Astrocyte of the cerebellum (primary cell): ENCODE data around the gene SLC22A25.
"Not testable (repeated sequence)": the region's sequence is repeated elsewhere in the genome, so short reads cannot be mapped to it uniquely, and the experiment has no call there.

ENCODE experiments used
- DNase-seq: peaks from one replicate; pipeline ENCODE4 v3.0.0-alpha.2; 2011; ENCODE audit warnings: low read depth
- H3K4me3 ChIP-seq: 2 replicates; pipeline ENCODE4 v1.5.1; 2011; ENCODE audit warnings: mild to moderate bottlenecking, low read depth, low read length, moderate library complexity
- in situ Hi-C: cut with HindIII; loops from 2 replicates; pipeline ENCODE4 v1.10.0; 2017; ENCODE audit warnings: low sequenced_read_pairs
- TF ChIP-seq, protein P1 (sequence below): IDR thresholded peaks from 2 replicates; pipeline ENCODE4 v1.5.1; 2012; ENCODE audit warnings: low read length, low read depth, moderate library complexity, mild to moderate bottlenecking; ENCODE audit errors: missing control alignments

Gene SLC22A25

DNA sequence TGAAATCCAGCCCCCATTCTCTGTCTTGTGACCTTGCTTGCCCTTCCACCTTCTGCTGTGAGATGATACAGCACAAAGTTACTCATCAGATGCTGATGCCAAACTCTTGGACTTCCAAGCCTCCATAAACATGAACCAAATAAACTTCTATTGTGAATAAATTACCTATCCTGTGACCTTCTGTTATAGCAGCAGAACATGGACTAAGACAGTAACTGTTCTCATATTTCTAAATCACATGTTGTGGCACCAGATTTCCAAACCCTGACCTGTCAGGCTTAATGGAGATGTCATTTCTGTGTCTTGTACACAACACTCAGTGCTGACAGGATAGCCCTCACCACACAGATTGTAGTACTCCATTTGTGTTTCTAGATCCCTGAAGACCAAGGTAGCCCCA lies 6.0 kb downstream of the SLC22A25 start:
- TF ChIP-seq, protein P1, sequence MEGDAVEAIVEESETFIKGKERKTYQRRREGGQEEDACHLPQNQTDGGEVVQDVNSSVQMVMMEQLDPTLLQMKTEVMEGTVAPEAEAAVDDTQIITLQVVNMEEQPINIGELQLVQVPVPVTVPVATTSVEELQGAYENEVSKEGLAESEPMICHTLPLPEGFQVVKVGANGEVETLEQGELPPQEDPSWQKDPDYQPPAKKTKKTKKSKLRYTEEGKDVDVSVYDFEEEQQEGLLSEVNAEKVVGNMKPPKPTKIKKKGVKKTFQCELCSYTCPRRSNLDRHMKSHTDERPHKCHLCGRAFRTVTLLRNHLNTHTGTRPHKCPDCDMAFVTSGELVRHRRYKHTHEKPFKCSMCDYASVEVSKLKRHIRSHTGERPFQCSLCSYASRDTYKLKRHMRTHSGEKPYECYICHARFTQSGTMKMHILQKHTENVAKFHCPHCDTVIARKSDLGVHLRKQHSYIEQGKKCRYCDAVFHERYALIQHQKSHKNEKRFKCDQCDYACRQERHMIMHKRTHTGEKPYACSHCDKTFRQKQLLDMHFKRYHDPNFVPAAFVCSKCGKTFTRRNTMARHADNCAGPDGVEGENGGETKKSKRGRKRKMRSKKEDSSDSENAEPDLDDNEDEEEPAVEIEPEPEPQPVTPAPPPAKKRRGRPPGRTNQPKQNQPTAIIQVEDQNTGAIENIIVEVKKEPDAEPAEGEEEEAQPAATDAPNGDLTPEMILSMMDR, result no peak
- in situ Hi-C loops, result no loop called here
- no peak for DNase-seq
- no peak overlapping the region for H3K4me3 ChIP-seq

DNA sequence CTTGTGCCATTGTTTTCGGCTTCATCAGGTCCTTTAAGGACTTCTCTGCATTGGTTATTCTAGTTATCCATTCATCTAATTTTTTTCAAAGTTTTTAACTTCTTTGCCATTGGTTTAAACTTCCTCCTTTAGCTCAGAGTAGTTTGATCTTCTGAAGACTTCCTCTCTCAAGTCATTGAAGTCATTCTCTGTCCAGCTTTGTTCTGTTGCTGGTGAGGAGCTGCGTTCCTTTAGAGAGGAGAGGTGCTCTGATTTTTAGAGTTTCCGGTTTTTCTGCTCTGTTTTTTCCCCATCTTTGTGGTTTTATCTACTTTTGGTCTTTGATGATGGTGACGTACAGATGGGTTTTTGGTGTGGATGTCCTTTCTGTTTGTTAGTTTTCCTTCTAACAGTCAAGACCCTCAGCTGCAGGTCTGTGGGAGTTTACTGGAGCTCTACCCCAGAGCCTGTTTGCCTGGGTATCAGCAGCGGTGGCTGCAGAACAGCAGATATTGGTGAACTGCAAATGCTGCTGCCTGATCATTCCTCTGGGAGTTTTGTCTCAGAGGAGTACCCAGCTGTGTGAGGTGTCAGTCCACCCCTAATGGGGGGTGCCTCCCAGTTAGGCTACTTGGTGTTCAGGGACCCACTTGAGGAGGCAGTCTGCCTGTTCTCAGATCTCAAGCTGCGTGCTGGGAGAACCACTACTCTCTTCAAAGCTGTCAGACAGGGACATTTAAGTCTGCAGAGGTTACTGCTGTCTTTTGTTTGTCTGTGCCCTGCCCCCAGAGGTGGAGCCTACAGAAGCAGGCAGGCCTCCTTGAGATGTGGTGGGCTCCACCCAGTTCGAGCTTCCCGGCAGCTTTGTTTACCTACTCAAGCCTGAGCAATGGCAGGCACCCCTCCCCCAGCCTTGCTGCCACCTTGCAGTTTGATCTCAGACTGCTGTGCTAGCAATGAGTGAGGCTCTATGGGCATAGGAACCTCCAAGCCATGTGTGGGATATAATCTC lies 7.6 kb downstream of the SLC22A25 start:
- H3K4me3 ChIP-seq, in situ Hi-C loops, DNase-seq: not testable (repeated sequence)

DNA sequence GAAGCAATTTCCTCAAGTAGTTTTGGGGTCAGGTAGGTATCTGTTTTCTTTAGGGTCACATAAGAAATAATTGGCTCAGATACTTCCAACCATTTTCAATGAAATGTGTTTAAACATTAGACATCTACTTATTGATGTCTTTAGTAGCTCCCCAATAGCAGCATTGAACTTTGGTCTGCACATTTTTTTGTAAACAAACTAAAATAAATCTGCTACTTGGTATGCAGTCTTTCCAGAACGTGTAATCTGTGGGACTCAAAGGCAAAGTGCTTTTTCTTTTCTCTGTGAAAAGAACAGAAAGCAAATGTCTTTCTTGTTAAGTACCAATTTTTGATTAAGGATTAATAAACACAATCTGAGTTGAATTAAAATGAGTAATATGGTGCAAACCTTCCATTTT lies 13.6 kb downstream of the SLC22A25 start:
- no peak for DNase-seq
- TF ChIP-seq, protein P1, result no peak
- H3K4me3 ChIP-seq, result no peak overlapping the region
- in situ Hi-C loops, result no loop called here

DNA sequence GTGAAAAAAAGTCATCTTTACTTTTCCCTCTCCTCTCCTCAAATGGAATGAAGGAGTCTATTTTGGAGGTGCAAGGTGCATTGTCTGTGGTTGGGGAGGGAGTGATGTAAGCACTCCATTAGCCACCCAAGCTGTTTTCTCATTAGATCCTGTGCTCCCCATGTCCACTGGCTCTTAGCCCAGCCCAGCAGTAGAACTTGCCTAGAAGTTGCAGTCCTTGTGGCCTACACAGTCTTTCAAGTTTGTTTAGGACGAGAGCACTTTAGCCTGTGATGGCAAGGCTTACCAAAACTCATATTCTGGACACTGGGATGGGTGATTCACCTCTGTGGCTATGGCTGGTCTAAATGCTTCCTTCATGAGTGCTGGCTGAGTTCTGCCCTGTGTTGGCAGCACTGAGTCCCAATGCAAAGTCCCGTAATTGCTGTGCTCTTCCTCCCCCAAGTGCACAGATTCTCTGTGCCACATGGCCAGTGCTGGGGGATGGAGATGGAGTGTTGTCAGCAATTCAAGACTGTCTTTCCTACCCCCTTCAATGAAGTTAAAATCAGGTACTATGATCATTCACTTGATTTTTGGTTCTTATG lies 15.8 kb downstream of the SLC22A25 start:
- TF ChIP-seq, protein P1, result no peak
- in situ Hi-C loops, result no loop called here
- DNase-seq, result no peak
- H3K4me3 ChIP-seq, result no peak overlapping the region

DNA sequence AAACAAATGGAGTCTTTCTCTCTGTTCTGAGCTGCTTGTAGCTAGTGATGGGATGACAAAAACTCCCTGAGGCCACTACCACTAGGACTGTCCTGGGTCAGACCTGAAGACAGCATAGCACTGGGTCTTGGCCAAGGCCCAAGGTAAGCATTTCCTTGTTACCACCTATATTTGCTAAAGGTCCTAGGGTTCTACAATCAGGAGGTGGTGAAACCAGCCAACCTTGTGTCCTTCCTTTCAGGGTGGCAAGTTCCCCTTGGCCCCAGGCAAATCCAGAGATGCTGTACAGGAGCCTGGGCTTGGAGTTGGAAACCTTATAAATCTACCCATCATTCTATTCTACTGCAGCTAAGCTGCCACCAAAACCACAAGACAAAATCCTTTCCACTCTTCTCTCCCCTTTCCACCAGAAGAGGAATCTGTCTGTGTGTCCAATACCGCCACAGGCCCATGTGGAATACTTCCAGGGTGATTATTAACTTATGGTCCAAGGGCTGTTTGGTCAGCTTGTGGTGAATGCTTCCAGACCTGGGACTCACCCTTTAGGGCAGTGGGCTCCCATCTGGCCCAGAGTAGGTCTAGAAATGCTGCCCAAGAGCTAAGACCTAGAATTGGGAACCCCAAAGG lies 16.8 kb downstream of the SLC22A25 start:
- TF ChIP-seq, protein P1, result no peak
- in situ Hi-C loops, result no loop called here
- no peak for DNase-seq
- H3K4me3 ChIP-seq, result no peak overlapping the region

DNA sequence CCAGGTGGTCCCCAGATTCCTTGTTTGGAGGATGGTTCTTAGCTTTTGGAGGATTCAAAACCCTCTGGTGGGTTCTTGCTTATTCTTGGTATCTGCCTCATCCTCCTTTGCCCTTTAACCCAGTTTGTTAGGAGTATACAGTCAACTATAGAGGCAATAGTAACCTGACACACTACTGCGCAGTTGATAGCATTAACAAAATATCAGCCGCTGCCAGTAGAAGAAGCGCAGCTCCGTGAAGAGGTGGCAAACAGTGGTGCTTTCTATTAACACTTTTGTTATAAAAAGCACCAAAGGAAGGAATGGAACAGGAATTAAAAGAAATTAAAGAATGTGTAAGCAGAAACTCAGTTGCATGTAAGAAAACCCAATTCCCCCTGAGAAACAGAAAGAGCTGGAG lies 29.3 kb downstream of the SLC22A25 start:
- in situ Hi-C loops, result no loop called here
- TF ChIP-seq, protein P1, result no peak
- H3K4me3 ChIP-seq, result no peak overlapping the region
- no peak for DNase-seq
